H1 (cell line): ENCODE measurements around the gene POLR3E. TPM values are rescaled to one million over a fixed set of nuclear protein-coding genes. Genes with fewer than 3 reads are reported as not detected.

ENCODE experiments used
- CTCF ChIA-PET: fragments of 300-600 bp; sonication (Branson Sonifier 250); formaldehyde crosslinking; loops from one replicate; lab custom pipeline; 2021; ENCODE audit not compliant: partially characterized antibody; lab: Charles Lee
- POLR2A ChIA-PET: fragments of 300-600 bp; sonication (Branson Sonifier 250); formaldehyde crosslinking; loops from one replicate; lab custom pipeline; 2021; ENCODE audit warnings: inconsistent platforms; ENCODE audit not compliant: partially characterized antibody; lab: Charles Lee
- DNase-seq, 2 experiments: peaks; one replicate each; pipeline versions ENCODE4 v3.0.0 to v3.0.0-alpha.2; 2010 to 2022; ENCODE audit warnings: low spot score in 2 of 2, low read depth in 1 of 2, mixed read lengths in 1 of 2
- FAIRE-seq: peaks from 2 replicates; lab custom pipeline; 2011; peaks lifted over from hg19 to GRCh38; lab: Jason Lieb, UNC
- H2AFZ ChIP-seq: 2 replicates; pipeline ENCODE4 v1.8.1; 2012; ENCODE audit warnings: low read length, inconsistent platforms
- H2AK5ac ChIP-seq: 2 replicates; pipeline ENCODE4 v1.6.1; 2013; ENCODE audit warnings: low read depth, low read length
- H2BK120ac ChIP-seq: replicated peaks from 2 replicates; pipeline ENCODE3; 2013; ENCODE audit warnings: low read depth, low read length, inconsistent platforms
- H2BK12ac ChIP-seq: 2 replicates; pipeline ENCODE4 v1.6.1; 2013; ENCODE audit warnings: low read depth, low read length
- H2BK15ac ChIP-seq: 2 replicates; pipeline ENCODE4 v1.6.1; 2013; ENCODE audit warnings: low read length
- H2BK20ac ChIP-seq: 2 replicates; pipeline ENCODE4 v1.6.1; 2013; ENCODE audit warnings: low read length
- H2BK5ac ChIP-seq: 2 replicates; pipeline ENCODE4 v1.6.1; 2013; ENCODE audit warnings: low read depth, low read length
- H3K14ac ChIP-seq: 2 replicates; pipeline ENCODE4 v1.6.1; 2013; ENCODE audit warnings: inconsistent platforms; ENCODE audit not compliant: insufficient read length
- H3K18ac ChIP-seq: 2 replicates; pipeline ENCODE4 v1.6.1; 2013; ENCODE audit warnings: low read length; ENCODE audit errors: extremely low read depth
- H3K23ac ChIP-seq: 2 replicates; pipeline ENCODE4 v1.6.1; 2013; ENCODE audit warnings: inconsistent platforms; ENCODE audit not compliant: insufficient read length
- H3K23me2 ChIP-seq: 2 replicates; pipeline ENCODE4 v1.6.1; 2013; ENCODE audit warnings: low read depth, low read length
- H3K27ac ChIP-seq: 2 replicates; pipeline ENCODE4 v1.6.1; 2011; ENCODE audit warnings: low read depth, low read length, inconsistent platforms
- H3K27me3 ChIP-seq, 4 experiments: replicated peaks in 1 of 4; 1 replicate in 1 of 4; 2 replicates in 3 of 4; pipeline versions ENCODE4 v1.6.1 to v1.8.1; 2011 to 2013; ENCODE audit warnings: low read length in 3 of 4, mild to moderate bottlenecking in 3 of 4, inconsistent platforms in 2 of 4, mixed read lengths in 2 of 4, moderate library complexity in 1 of 4; ENCODE audit not compliant: control insufficient read depth in 3 of 4, insufficient read depth in 3 of 4; ENCODE audit errors: extremely low read depth in 1 of 4
- H3K36me3 ChIP-seq, 4 experiments: 2 replicates each; pipeline versions ENCODE4 v1.6.1 to v1.8.1; 2011 to 2013; ENCODE audit warnings: mild to moderate bottlenecking in 4 of 4, low read length in 3 of 4, moderate library complexity in 2 of 4, control low read depth in 1 of 4, inconsistent platforms in 1 of 4; ENCODE audit not compliant: insufficient read depth in 4 of 4, control insufficient read depth in 2 of 4
- H3K4ac ChIP-seq: replicated peaks from 2 replicates; pipeline ENCODE3; 2013; ENCODE audit warnings: low read length, low read depth, mixed read lengths, inconsistent platforms; ENCODE audit not compliant: insufficient read length
- H3K4me1 ChIP-seq, 4 experiments: replicated peaks in 1 of 4; 1 replicate in 1 of 4; 2 replicates in 3 of 4; pipeline versions ENCODE4 v1.6.1 to v1.8.1; 2011 to 2013; ENCODE audit warnings: low read length in 3 of 4, inconsistent platforms in 2 of 4, mixed read lengths in 1 of 4; ENCODE audit not compliant: insufficient read depth in 4 of 4, control insufficient read depth in 3 of 4
- H3K4me2 ChIP-seq, 2 experiments: 2 replicates each; pipeline versions ENCODE4 v1.6.1 to v1.8.1; 2011 to 2013; ENCODE audit warnings: low read depth in 2 of 2, low read length in 2 of 2, control low read depth in 1 of 2, inconsistent platforms in 1 of 2, mild to moderate bottlenecking in 1 of 2; ENCODE audit not compliant: insufficient read depth in 1 of 2
- H3K4me3 ChIP-seq, 4 experiments: fragments of 200-600, 300-600 bp in 1 of 4; sonication (generic), shearing (Covaris generic), sonication (Bioruptor Twin) in 1 of 4; 2 replicates each; pipeline versions ENCODE4 v1.5.1 to v1.8.1; 2011 to 2016; ENCODE audit warnings: low read length in 4 of 4, low read depth in 3 of 4, control low read depth in 2 of 4, inconsistent platforms in 2 of 4, mild to moderate bottlenecking in 2 of 4, mixed read lengths in 1 of 4, moderate library complexity in 1 of 4; ENCODE audit not compliant: insufficient read depth in 2 of 4; ENCODE audit errors: extremely low read depth in 1 of 4
- H3K56ac ChIP-seq: replicated peaks from 2 replicates; pipeline ENCODE3; 2013; ENCODE audit warnings: low read depth, mild to moderate bottlenecking, mixed read lengths, low read length, inconsistent platforms; ENCODE audit not compliant: insufficient read length
- H3K79me1 ChIP-seq: 2 replicates; pipeline ENCODE4 v1.6.1; 2013; ENCODE audit warnings: low read depth, low read length, control low read depth
- H3K79me2 ChIP-seq, 2 experiments: 2 replicates each; pipeline versions ENCODE4 v1.6.1 to v1.8.1; 2012 to 2013; ENCODE audit warnings: low read length in 2 of 2, mild to moderate bottlenecking in 2 of 2, inconsistent platforms in 1 of 2; ENCODE audit not compliant: insufficient read depth in 2 of 2, control insufficient read depth in 1 of 2
- H3K9ac ChIP-seq, 4 experiments: replicated peaks in 1 of 4; 1 replicate in 1 of 4; 2 replicates in 3 of 4; pipeline versions ENCODE4 v1.6.1 to v1.8.1; 2011 to 2013; ENCODE audit warnings: low read depth in 3 of 4, low read length in 3 of 4, control low read depth in 2 of 4, mild to moderate bottlenecking in 2 of 4, moderate library complexity in 2 of 4, inconsistent platforms in 1 of 4; ENCODE audit errors: extremely low read depth in 1 of 4
- H3K9me3 ChIP-seq, 2 experiments: 2 replicates each; pipeline versions ENCODE4 v1.6.1 to v1.8.1; 2012 to 2013; ENCODE audit warnings: mild to moderate bottlenecking in 2 of 2, moderate library complexity in 2 of 2, control low read depth in 1 of 2, inconsistent platforms in 1 of 2, low read depth in 1 of 2, low read length in 1 of 2, mixed read lengths in 1 of 2; ENCODE audit not compliant: insufficient read depth in 2 of 2
- H4K20me1 ChIP-seq, 2 experiments: replicated peaks in 1 of 2; 2 replicates each; pipeline versions ENCODE3 to v1.8.1; 2011 to 2013; ENCODE audit warnings: inconsistent platforms in 2 of 2, low read length in 2 of 2, mild to moderate bottlenecking in 1 of 2; ENCODE audit not compliant: insufficient read depth in 2 of 2, control insufficient read depth in 1 of 2
- H4K5ac ChIP-seq: 2 replicates; pipeline ENCODE4 v1.6.1; 2013; ENCODE audit warnings: low read length, low read depth, mixed read lengths, inconsistent platforms; ENCODE audit not compliant: insufficient read length
- H4K8ac ChIP-seq: 2 replicates; pipeline ENCODE4 v1.8.0; 2013; ENCODE audit warnings: mild to moderate bottlenecking, moderate library complexity, low read length, inconsistent platforms; ENCODE audit not compliant: insufficient read depth; ENCODE audit errors: extremely low read depth
- H4K91ac ChIP-seq: replicated peaks from 2 replicates; pipeline ENCODE3; 2013; ENCODE audit warnings: low read length, mixed read lengths, inconsistent platforms; ENCODE audit not compliant: insufficient read length
- CREB1 ChIP-seq: IDR thresholded peaks from 2 replicates; pipeline ENCODE4 v1.6.1; 2012; ENCODE audit warnings: inconsistent platforms
- RAD21 ChIP-seq, 2 experiments: IDR thresholded peaks in 1 of 2; conservative IDR thresholded peaks in 1 of 2; 2 replicates each; pipeline ENCODE4 v1.6.1; 2011; ENCODE audit warnings: low read depth in 2 of 2, low read length in 2 of 2, improper control_type of control experiment in 1 of 2, inconsistent platforms in 1 of 2, mild to moderate bottlenecking in 1 of 2, moderate library complexity in 1 of 2
- RBBP5 ChIP-seq: IDR thresholded peaks from 2 replicates; pipeline ENCODE4 v1.7.1; 2012; ENCODE audit warnings: low read depth, mild to moderate bottlenecking, inconsistent platforms, low read length, moderate library complexity, borderline replicate concordance
- SP1 ChIP-seq: IDR thresholded peaks from 2 replicates; pipeline ENCODE4 v1.6.1; 2011; ENCODE audit warnings: low read depth, low read length
- YY1 ChIP-seq: IDR thresholded peaks from 2 replicates; pipeline ENCODE4 v1.6.1; 2011; ENCODE audit warnings: low read depth, mild to moderate bottlenecking, low read length
- WGBS, 2 experiments: shearing (Covaris generic) in 1 of 2; methylation state at CpG; one replicate each; pipeline versions ENCODE4 v1.1.6 to v1.1.7; 2013 to 2015; ENCODE audit warnings: low lambda C conversion rate in 2 of 2, mixed read lengths in 2 of 2, inconsistent platforms in 1 of 2, low coverage in 1 of 2, missing lambda C conversion rate in 1 of 2; ENCODE audit not compliant: insufficient replicate concordance in 2 of 2, insufficient coverage in 1 of 2, insufficient read length in 1 of 2; ENCODE audit errors: extremely low coverage in 1 of 2, missing lambda C conversion rate in 1 of 2; 5-methylcytosine and 5-hydroxymethylcytosine counted together
- polyA plus RNA-seq, 7 experiments: library from polyadenylated mRNA; depleted of rRNA in 3 of 7; stranded (reverse) in 5 of 7; unstranded in 2 of 7; fragments of >200 nt in 5 of 7; fragments of 200-250 nt in 2 of 7; gene quantifications; 1 replicate in 5 of 7; 2 replicates in 1 of 7; 4 replicates in 1 of 7; pipeline versions ENCODE4 v1.2.1 to v1.2.3, GENCODE V29; 2011 to 2013; ENCODE audit warnings: missing spikeins in 2 of 7, mixed read lengths in 2 of 7
- total RNA-seq: library from RNA; stranded (reverse); fragmentation: NEBNext Ultra II Directional; extraction: Animal tissue kit (Norgen Biotek cat#: 25700); gene quantifications from 2 replicates; pipeline ENCODE4 v1.2.1, GENCODE V29; 2021
- TF ChIP-seq, protein P1 (sequence below): IDR thresholded peaks from 2 replicates; pipeline ENCODE4 v1.6.1; 2012; ENCODE audit warnings: inconsistent platforms
- TF ChIP-seq, protein P2 (sequence below), 3 experiments: IDR thresholded peaks; 1 replicate in 2 of 3; 2 replicates in 1 of 3; pipeline versions ENCODE4 v1.5.1 to v1.6.1; 2011; ENCODE audit warnings: low read length in 3 of 3, mild to moderate bottlenecking in 3 of 3, inconsistent platforms in 2 of 3, low read depth in 1 of 3, moderate library complexity in 1 of 3; ENCODE audit not compliant: insufficient read depth in 1 of 3; ENCODE audit errors: control extremely low read depth in 1 of 3

Gene POLR3E
- total and polyA plus RNA-seq, 2 of the 8 experiments (the other 6 are each of a cell fraction or from before 2014, with no cell fraction given), result 96.5 to 125 TPM

DNA sequence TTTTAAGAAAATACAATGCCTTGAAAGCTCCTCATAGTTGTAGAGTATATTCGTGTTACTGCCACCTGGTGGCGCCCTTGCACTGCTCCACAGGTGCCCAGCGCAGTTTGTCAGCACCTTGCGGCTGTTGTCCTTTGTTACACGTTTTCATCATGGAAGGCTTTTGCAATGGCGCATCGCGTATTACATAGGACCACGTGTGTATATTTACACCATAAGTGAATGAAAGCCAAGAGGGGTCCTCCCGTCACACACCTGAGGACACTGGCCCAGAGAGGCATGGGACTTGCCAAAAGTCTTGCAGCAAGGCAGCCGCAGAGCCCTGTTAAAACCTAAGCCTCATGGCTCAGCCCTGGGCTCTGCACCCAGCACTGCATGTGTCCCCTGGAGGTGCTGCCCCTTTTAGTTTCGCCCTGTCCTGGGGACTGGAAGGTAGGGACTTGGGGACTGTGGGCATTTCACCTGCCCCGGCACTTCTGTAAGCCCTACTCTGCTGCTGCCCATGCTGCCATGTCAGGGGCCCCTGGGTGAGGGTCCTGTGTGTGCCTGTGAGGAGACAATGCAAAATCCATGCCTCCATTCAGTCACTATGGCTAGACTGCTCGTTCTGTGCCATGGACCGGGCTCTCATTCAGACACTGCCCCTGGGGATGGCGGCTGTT is 24.3 kb downstream of the POLR3E start:
- Histone ChIP-seq H3K23ac (no peak overlapping the region), H3K79me1 (peaks cover 4% of the 10 kb centered on the region; the same call in 1 of the 2 replicates), H3K4me2 (no peak overlapping the region), H3K4ac (peak overlapping the region; percentile 53), H2BK15ac (no peak overlapping the region), H2BK20ac (no peak overlapping the region), H3K27ac (peak overlapping the region; percentile 62), H2BK12ac (no peak overlapping the region), H4K8ac (peak overlapping the region; percentile 92), H3K4me3 (no peak overlapping the region), H3K79me2 (peaks cover 0 to 13% of the 10 kb centered on the region in 2 experiments; a peak in 1 of 4 replicates), H3K23me2 (no peaks in the 10 kb centered on the region), H2AFZ (peak overlapping the region; percentile 9; the same call in 1 of the 2 replicates), H4K20me1 (peaks cover 0 to 11% of the 10 kb centered on the region in 2 experiments), H2BK120ac (no peak overlapping the region), H3K36me3 (peaks cover 7 to 44% (median 29%) of the 10 kb centered on the region in 4 experiments; a peak in 7 of 8 replicates), H4K5ac (peak overlapping the region; percentile 1), H2BK5ac (peak overlapping the region; percentile 71), H3K9ac (peak overlapping the region in 1 of 4 experiments; percentile 26; a peak in 2 of 7 replicates), H3K9me3 (no peaks in the 10 kb centered on the region), H3K27me3 (no peaks in the 10 kb centered on the region), H4K91ac (peak overlapping the region; percentile 23), H3K14ac (no peak overlapping the region), H3K4me1 (peaks cover 0 to 3% (median under 1%) of the 10 kb centered on the region in 4 experiments; a peak in 2 of 7 replicates), H2AK5ac (0 out of 2 replicates have a peak overlapping the region, but pooled peaks have one; percentile 41), H3K18ac (peak overlapping the region; percentile 19; the same call in 1 of the 2 replicates), H3K56ac (no peak overlapping the region)
- FAIRE-seq (peak; percentile 89), DNase-seq (peak in 1 of 2 experiments; percentile 80)
- CTCF ChIA-PET, result interaction anchor here (0.5 to 4.5 kb wide), 11 partner anchors 9 to 1132 kb away, joined by 3 to 21 read pairs (median 3); no protein-coding TSS in a partner anchor
- POLR2A ChIA-PET, result interaction anchor here (0.6 to 1.3 kb wide), 5 partner anchors 8 to 80 kb away, joined by 3 to 8 read pairs (median 3); no protein-coding TSS in a partner anchor
- TF ChIP-seq YY1 (peak; percentile 86), RBBP5 (no peak), RAD21 (IDR thresholded peaks at IDR 0.05 in 1 of 2, conservative IDR thresholded peaks at IDR 0.05 in 1 of 2; ENCODE audit: low read depth in 2 of 2, low read length in 2 of 2) (peak; percentile 90 to 95), SP1 (no peak), CREB1 (peak; percentile 57)
- TF ChIP-seq, protein P1, sequence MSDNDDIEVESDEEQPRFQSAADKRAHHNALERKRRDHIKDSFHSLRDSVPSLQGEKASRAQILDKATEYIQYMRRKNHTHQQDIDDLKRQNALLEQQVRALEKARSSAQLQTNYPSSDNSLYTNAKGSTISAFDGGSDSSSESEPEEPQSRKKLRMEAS, result peak; percentile 85
- TF ChIP-seq, protein P2, sequence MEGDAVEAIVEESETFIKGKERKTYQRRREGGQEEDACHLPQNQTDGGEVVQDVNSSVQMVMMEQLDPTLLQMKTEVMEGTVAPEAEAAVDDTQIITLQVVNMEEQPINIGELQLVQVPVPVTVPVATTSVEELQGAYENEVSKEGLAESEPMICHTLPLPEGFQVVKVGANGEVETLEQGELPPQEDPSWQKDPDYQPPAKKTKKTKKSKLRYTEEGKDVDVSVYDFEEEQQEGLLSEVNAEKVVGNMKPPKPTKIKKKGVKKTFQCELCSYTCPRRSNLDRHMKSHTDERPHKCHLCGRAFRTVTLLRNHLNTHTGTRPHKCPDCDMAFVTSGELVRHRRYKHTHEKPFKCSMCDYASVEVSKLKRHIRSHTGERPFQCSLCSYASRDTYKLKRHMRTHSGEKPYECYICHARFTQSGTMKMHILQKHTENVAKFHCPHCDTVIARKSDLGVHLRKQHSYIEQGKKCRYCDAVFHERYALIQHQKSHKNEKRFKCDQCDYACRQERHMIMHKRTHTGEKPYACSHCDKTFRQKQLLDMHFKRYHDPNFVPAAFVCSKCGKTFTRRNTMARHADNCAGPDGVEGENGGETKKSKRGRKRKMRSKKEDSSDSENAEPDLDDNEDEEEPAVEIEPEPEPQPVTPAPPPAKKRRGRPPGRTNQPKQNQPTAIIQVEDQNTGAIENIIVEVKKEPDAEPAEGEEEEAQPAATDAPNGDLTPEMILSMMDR (IDR thresholded peaks at IDR 0.05; ENCODE audit: control extremely low read depth in 1 of 3, insufficient read depth in 1 of 3, low read depth in 1 of 3, low read length in 3 of 3), result peak; percentile 86 to 97 (median 91)
- 57% methylated on average over 16 of the region's 16 CpGs; no CpG with 5 or more reads in 1 of the 2 experiments for WGBS, 2 experiments
